GM19463 (cell line): ENCODE data around the gene RCOR3.
A peak's percentile ranks its signal among the peaks of the same experiment; 100 is the strongest.
"Not testable (repeated sequence)": the region's sequence is repeated elsewhere in the genome, so short reads cannot be mapped to it uniquely, and the experiment has no call there.

Experiments used
- ATAC-seq: cut with Tn5 transposase; IDR thresholded peaks from one replicate; pipeline ENCODE4 v1.9.1; 2021; ENCODE audit warnings: mild to moderate bottlenecking, moderate library complexity; ENCODE audit not compliant: unreplicated experiment

Gene RCOR3

DNA sequence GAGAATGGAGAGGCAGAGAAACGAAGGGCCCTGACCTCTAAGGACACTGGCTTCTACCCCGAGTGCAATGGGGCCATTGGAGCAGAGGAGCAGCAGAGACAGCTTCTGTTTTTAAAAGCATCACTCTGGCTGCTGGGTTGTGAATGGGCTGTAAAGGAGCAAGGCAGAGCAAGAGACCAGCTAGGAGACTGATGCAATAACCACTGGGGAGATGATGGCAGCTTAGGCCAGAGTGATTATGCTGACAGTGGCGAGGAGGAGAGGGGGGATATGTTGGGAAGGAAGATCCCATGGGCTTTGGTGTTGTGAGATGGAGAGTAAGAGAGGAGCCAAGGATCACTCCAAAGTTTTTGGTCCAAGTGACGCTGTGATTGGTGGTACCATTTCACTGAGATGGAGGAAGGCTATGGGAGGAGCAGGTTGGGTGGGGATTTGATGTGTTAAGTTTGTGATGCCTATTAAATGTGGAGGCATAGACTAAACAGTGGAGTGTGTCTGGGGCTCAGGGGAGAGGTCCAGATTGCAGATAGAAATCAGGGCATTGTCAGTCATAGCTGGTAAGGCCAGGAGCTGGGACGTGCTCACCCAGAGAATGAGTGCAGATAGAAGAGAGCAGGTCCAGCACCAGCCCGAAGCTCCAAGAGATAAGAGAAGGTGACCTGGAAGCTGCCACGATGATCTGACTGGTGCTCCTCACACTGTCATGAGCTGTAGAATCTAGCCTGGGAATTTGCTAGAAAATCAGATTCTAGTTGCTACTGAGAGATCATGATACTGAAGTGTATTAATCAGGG, 78.5 kb downstream of the RCOR3 start:
- no peak for ATAC-seq

DNA sequence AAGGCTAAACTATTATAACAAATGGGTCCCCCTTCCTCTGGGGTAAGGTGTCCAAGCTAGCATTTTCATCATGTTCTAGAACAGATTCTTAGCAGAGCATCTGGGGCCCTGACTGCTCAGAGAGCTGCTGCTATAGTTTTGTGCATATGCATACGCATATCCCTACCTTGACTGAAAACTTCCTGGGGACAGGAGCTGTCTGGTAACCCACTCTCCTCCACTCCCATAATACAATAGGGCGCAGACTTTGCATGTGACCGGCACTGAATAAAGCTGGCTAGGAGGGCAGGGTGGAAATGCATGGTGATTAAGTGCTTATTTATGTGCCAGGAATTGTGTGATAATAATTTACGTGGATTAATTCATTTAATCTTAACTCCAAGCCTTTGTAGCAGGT, 79.1 kb downstream of the RCOR3 start:
- no peak for ATAC-seq

DNA sequence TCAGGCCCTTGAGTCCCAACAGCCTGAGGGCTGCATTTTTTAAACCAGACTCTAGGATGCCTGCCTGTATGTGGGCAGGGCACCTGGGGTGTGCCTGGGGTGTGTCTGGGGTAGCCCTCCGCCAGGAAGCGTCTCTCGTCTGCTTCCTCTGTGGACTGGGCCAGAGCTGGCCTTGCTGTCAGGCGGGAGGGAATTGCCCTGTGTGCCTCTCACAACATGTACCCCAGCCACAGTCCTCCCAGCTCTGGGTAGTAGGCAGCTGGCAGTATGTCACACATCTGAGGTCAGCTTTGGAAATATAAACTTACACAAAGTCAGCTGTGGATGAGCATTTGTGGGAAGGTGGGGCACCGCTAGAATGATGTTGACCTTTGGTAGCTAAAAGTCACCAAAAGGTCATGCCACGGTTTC, 80.5 kb downstream of the RCOR3 start:
- ATAC-seq: no peak

DNA sequence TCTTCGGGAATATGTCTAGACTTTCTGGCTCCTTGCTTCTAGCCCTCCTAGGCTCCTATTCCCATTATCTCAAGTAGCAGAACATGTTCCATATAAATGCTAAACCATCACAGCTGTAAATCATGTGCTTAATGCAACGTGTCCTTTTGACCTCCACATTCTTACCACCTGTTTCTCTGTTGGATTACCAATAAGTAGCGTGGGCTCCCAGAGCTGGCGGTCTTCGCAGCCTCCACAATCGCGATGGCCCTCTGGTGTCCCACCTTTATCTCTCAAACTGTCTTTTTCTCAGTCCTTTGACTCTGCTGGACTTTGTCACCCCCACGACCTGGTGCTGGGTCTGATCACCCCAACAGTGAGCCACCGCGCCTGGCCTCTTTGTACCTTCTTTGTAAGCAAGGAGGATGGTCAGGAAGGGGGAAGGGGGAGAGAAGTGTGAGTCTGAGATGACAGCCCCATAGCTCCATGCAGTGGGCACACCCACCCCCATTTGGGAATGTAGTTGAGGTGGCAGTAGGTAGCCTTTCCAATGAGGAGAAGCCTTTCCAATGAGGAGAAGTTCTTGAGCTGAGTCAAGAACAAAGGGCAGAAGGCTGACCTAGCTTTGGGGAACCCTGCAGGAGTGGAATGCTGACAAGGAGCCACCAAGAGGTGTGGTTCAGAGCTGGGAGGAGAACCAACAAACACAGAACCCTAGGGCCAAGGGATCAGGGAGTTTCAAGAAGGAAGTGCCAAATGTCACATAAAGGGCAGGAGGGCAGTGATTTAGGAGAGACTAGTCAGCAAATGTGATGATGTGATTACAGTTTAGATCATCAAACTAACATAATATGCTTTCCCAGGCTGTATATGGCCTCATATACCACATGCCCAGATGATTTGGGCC, 81.7 kb downstream of the RCOR3 start:
- no peak for ATAC-seq

DNA sequence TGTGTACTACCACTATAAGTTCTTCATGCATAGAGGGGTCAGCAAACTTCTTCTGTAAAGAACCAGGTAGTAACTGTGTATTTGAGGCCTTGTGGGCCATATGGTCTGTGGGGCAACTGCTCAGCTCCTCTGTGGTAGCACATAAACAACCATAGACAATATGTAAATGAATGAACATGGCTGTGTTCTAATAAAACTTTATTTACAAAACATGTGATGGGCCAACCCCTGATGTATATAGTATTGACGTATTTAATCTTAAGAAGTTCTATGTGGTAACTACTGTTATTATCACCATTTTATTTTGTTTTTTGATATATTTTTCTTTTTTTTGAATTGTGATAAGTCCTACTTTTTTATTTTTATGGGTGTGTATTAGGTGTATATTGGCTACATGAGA, 82.8 kb downstream of the RCOR3 start:
- no peak for ATAC-seq

DNA sequence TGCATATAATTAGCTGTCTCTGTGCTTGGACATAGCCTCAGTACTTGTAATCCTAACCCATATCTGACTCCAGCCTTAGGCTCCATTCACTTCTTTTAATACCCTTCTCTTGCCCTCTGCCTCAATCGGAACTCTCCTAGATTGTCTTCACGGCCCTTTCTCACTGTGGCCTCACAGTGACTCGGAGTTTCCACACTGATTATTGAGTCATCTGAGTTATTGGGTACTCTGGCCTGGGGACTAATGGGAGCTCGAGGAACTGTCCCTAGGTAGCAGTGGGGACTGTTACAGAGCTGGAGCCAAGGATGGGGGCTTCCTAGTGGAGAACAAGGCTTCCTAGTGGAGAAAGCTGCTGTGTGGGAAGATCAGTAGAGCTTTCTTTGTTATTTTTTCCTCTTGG, 84.4 kb downstream of the RCOR3 start:
- no peak for ATAC-seq

DNA sequence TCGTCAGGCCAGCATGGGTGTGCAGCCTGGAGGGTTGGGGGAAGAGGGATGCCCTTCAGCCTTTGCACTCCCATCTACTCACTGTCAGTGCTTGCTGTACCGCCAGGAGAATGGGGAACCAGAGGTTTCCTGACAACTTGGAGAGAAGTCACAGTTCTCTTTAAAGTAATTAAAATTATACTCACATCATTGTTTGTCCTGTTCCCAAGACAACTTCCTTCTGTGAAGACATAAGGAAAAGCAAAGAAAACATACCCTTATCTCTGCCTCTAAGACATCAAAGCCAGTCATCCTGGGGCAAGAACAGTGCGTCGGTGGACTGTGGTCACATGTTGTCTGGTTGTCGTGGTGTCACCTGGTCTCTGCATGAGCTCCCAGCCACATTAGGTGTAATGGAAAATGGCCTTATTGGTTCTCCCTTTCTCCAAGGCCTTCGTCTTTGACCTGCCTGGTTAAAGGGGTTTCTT, 85.0 kb downstream of the RCOR3 start:
- ATAC-seq: no peak

DNA sequence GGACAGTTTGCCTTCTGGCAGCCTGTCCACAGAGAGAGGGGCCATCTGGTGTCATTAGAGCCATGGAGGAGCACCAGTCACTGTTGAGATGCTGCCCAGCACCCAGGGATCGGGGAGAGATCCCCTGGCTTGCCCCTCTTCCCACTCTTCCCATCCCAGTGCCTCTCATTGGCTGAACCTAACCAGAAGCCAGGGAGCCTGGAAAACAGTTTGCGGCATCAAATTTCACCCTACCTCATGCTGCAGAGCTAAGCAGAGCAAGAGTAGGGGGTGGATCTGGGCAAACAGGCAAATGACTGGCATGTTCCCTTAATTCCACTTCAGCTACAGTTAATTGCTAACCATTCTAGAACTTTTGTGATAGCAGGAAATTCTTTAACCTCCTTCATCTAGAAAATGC, 86.6 kb downstream of the RCOR3 start:
- ATAC-seq: no peak

DNA sequence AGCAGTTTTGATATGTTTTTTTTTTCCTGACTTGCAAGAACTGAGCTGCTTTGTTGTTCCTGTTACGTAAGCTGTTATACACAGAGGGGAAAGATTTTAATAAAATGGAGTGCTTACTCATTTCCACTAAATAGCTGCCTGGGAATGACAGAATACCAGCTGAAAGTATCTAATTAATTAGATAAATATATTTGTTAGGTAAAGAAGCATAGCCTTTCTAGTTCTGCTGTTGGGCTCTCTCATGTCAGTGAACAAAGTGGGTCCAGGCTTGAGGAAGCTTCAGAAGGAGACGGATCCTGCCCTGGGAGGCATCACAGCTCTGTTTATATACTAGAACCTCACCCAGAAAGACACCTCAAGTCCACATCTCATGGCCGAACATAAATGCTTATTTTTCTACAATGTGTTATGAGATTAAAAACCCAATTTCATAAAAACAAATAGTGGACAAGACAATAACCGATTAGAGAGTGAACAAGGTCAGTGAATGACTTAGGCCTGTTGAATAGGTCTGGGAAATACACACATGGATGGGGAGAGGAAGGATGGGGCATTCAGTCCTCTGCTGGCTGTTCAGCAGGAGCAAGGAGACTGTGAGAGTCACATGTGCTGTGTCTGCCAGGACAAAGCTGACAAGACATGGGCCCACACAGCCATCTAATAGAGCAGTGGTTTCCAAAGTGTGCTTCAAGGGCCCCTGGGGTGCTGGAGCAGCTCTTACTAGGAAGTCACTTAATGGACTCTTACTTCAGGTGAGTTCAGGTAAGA, 88.1 kb downstream of the RCOR3 start:
- ATAC-seq: no peak

DNA sequence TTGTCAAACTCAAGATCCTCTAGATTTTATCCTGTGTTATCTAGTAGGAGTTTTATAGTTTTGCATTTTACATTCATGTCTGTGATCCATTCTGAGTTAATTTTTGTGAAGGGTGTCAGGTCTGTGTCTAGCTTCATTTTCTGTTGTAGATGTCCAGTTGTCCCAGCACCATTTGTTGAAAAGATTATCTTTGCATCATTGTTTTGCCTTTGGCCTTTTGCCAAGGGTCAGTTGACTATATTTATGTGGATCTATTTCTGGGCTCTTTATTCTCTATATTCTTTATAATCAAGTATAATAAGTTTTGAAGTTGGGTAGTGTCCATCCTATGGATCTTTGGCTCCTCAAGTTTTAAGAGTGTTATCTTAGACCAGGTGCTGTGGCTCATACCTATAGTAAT, 89.4 kb downstream of the RCOR3 start:
- ATAC-seq: no peak

DNA sequence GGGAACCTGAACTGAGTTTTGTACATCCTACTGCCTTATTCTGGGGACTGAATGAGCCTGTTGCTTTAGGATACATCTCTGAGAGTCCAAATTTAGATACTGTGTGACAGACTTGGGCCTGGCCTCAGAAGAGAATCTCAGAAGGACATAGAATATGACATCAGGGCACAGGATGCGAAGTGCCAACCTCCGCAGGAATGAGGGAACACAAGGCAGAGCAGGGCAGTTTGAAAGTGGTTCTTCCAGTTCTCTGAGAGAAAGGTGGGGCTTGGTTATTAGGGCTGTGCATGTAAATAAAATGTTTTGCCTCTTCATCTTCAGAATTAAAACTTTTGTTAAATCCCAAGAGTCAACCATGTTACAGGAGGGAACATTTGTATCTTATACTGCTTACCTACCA, 90.6 kb downstream of the RCOR3 start:
- ATAC-seq: no peak

DNA sequence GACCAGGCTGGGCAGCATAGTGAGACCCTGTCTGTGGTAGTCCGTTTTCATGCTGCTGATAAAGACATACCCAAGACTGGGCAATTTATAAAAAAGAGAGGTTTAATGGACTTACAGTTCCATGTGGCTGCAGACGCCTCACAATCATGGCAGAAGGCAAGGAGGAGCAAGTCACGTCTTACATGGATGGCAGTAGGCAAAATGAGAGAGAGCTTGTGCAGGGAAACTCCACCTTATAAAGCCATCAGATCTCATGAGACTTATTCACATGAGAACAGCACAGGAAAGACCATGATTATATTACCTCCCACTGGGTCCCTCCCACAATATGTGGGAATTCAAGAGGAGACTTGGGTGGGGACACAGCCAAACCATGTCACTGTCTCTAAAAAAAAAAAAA, 92.9 kb downstream of the RCOR3 start:
- not testable (repeated sequence) for ATAC-seq

DNA sequence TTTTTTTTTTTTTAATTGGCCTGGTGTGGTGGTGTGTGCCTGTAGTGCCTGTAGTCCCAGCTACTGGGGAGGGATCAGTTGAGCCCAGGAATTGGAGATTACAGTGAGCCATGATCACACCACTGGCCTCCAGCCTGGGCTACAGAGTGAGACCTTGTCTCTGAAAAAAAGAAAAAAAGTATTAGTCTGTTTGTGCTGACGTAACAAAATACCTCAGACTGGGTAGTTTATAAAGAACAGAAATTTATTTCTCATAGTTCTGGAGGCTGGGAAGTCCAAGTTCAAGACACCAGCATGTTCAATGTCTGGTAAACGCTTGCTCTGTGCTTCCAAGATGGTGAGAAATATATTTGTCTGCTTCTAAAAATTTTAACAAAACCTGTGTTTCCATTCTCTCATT, 93.3 kb downstream of the RCOR3 start:
- ATAC-seq: no peak

DNA sequence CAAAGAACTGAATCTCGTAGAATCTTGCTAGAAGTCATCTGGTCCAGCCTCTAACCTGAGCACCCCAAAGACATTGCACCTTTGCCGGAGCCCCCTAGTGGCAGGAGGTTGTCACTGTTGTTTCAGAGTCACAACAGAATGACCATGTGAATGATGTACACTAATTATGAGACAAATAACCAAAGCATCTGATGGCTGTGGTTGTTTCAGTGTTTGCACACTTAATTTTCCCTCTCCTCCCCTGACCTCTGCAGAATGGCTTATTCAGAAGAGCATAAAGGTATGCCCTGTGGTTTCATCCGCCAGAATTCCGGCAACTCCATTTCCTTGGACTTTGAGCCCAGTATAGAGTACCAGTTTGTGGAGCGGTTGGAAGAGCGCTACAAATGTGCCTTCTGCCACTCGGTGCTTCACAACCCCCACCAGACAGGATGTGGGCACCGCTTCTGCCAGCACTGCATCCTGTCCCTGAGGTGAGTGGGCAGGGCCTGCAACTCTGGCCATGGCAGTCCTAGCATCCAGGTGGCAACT, 93.9 kb downstream of the RCOR3 start:
- peak; percentile 81 for ATAC-seq

DNA sequence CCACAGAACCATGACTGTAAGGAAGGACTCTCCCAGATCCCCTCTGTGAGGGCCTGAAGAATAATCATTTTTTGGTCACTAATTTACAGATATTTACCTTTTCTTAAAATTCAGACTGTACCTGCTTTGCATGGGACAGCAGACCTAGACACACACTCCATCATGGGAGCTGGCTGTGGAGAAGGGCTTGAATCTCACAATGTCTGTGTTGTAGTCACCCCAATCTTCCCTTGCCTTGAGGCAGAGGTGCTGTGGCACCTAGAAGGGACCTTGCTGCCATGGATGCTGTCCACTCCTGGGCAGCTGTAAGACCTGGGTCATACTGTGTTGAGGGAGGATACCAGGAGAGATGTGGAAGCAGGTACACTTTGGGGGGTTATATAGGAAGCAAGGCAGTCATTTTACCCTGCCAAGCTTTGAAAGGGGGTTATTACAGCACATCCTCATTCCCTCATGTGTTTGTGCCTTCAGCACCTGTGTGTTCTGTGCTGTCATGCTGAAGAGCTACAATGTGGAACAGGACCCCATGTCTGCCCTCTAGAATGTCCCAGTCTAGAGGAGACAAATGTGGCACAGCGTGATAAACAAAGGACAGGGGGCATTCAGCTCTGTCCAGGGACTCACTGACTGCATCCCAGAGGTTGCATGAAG, 94.5 kb downstream of the RCOR3 start:
- ATAC-seq: no peak

DNA sequence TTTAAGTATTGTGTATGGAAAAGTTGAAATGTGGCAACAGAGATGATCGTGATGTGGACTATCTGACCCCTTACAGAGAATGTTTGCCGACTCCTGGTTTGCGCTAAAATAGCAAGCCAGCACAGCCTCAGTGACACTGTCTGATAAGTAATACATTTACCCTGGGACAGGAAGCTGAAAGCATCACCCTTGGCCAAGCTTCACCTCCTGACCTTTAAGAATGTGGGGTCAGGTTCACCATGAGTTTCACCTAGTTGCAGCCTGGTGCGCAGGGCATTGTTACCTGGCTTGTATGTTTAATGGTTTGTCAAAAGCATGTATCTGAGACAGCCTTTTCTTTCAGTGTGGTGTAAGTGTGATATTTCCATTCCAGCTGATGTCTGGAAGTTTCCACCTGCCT, 96.7 kb downstream of the RCOR3 start:
- no peak for ATAC-seq

DNA sequence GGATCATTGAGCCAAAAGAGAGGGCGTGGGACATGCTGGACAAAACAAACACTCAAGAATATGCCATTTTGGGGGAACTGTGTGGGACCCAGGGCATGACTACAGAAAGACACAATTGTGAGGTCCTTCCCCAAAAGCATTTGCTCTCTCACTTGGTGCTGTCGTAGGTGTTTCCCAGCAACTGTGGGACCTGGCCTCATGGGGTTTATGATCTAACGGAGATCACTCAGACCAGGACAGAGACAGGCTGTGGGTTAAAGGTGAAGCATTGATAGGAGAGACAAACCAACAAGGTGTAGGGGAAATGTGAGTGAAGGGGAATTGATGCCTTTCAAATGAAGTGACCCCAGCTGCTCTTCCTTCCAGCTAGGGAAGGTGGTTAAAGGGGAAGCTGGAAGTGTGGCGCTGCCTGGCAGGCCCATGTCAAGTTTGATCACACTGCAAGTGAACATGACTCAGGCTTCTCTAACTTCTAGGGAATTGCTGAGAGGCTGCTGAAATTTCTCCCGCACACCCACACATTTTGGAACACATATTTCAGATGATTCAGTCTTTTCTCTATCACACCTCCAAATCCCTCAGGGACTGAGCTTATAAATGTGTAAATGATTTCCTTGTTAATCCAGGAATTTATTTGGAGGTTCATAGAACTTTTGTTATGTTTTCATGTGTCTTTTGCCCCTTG, 97.7 kb downstream of the RCOR3 start:
- no peak for ATAC-seq

DNA sequence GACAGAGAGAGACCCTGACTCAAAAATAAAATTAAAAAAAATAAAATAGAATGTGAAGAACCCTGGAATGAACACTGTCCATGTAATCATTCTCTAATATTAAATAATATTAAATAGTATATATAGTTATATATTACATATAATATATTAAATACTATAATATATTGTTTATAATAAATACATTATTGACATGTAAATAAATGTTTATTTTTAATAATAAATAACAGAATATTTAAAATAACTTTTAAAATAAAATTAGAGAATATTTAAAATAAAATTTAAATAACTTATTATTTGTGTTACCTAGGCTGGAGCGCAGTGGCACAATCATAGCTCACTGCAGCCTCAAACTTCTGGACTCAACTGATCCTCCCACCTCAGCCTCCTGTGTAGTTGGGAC, 99.5 kb downstream of the RCOR3 start:
- ATAC-seq: no peak

DNA sequence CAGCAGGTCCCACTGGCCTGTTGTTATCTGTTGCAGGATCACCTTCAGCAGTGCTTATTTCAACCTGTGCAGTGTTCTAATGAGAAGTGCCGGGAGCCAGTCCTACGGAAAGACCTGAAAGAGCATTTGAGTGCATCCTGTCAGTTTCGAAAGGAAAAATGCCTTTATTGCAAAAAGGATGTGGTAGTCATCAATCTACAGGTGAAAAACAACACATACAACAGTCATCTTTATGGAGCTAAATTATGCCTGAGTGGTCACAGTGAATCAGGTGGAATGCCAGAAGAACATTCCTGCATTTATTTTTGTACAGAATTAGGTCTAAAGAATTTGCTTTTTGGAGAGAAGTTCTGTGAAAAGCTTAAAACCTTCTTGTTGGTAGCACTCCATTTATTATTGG, 100.7 kb downstream of the RCOR3 start:
- ATAC-seq: no peak

DNA sequence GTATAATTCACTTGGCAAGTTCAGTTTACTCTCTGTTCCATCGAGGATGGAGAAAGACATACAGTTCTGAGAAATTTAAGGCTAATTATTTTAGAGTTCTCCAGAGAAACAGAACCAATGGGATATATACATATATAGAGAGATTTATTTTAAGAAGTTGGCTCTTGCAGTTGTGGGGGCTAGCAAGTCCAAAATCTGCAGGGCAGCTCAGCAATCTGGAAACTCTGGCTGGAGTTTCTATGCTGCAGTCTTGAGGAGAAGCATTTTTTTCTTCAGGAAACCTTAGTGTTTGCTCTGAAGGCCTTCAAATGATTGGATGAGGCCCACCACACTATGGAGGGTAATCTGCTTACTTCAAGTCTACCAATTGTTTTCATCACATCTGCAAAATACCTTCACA, 102.0 kb downstream of the RCOR3 start:
- no peak for ATAC-seq
